ENCODE results near the gene SLC25A53. TPM values are rescaled to one million over a fixed set of nuclear protein-coding genes. Genes with fewer than 3 reads are reported as not detected.
"Not testable (repeated sequence)": the region's sequence is repeated elsewhere in the genome, so short reads cannot be mapped to it uniquely, and the experiment has no call there.

SLC25A53 gene
- total RNA-seq, 3 donors from 2014 or later, result 16.4 to 21.1 (median 17.6) TPM

- no peaks in the 10 kb centered on the region for H3K9me3 ChIP-seq
- TF ChIP-seq CTCF (IDR thresholded peaks at IDR 0.05), result no peak
- TF ChIP-seq POLR2AphosphoS5 (IDR thresholded peaks at IDR 0.05), result no peak
- no peak for TF ChIP-seq POLR2A (IDR thresholded peaks at IDR 0.05)
- intact Hi-C loops (cut with DNase I; ENCODE audit: low total_unique reads), result no loop called here
- no peak overlapping the region for H3K4me3 ChIP-seq
- no peaks in the 10 kb centered on the region for H3K36me3 ChIP-seq
- no peak overlapping the region for H3K27ac ChIP-seq
- peaks cover 0 to 33% of the 10 kb centered on the region in 2 donors for H3K27me3 ChIP-seq
- H3K4me1 ChIP-seq, result no peaks in the 10 kb centered on the region
- no peak for DNase-seq (ENCODE audit: low spot score in 2 of 2)
Observed at GRCh38 chrX:104117759-104118158, 39.0 kb downstream of the SLC25A53 start.

- H3K36me3 ChIP-seq, result no peaks in the 10 kb centered on the region
- DNase-seq (ENCODE audit: low spot score in 2 of 2), result peak; percentile 18 to 55
- no peak overlapping the region for H3K27ac ChIP-seq
- no peaks in the 10 kb centered on the region for H3K9me3 ChIP-seq
- H3K4me1 ChIP-seq, result no peaks in the 10 kb centered on the region
- intact Hi-C loops (cut with DNase I; ENCODE audit: low total_unique reads), result no loop called here
- peak overlapping the region; percentile 49 to 64 (median 56) for H3K4me3 ChIP-seq
- TF ChIP-seq POLR2AphosphoS5 (IDR thresholded peaks at IDR 0.05), result no peak
- peak in 2 of 3 donors; percentile 25 to 27 for TF ChIP-seq CTCF (IDR thresholded peaks at IDR 0.05)
- no peak for TF ChIP-seq POLR2A (IDR thresholded peaks at IDR 0.05)
- peaks cover 0 to 70% of the 10 kb centered on the region in 2 donors for H3K27me3 ChIP-seq
Observed at GRCh38 chrX:104113222-104113965, 43.4 kb downstream of the SLC25A53 start.

- peak in 1 of 2 donors; percentile 18 for DNase-seq (ENCODE audit: low spot score in 2 of 2)
- H3K27me3 ChIP-seq, result peaks cover 0 to 71% of the 10 kb centered on the region in 2 donors
- intact Hi-C loops (cut with DNase I; ENCODE audit: low total_unique reads), result no loop called here
Observed at GRCh38 chrX:104112326-104112951, 44.4 kb downstream of the SLC25A53 start, which contains the start of gene ZCCHC18. Gene ZCCHC18 (plus strand): TSS chrX:104112523. CDS start chrX:104114112, 1,589 bp downstream.

GRCh38 chrX:104110491-104111240 is 46.1 kb downstream of the SLC25A53 start:
- H3K4me3 ChIP-seq; H3K9me3 ChIP-seq; intact Hi-C loops (cut with DNase I; ENCODE audit: low total_unique reads); H3K27ac ChIP-seq; DNase-seq (ENCODE audit: low spot score in 2 of 2); H3K4me1 ChIP-seq; H3K36me3 ChIP-seq: not testable (repeated sequence)
- H3K27me3 ChIP-seq, result peaks cover 0 to 70% of the 10 kb centered on the region in 2 donors

More at GRCh38 chrX:104112326-104112951, 44.4 kb downstream of the SLC25A53 start, which contains the start of gene ZCCHC18:
- H3K4me3 ChIP-seq, result peak within 1 kb of the TSS; percentile 49 to 64 (median 56)
- H3K4me1 ChIP-seq, result no peaks in the 10 kb centered on the region
- no peaks in the 10 kb centered on the region for H3K9me3 ChIP-seq
- peak within 1 kb of the TSS; percentile 36 to 42 for H3K27ac ChIP-seq
- H3K36me3 ChIP-seq, result no peaks in the 10 kb centered on the region
- TF ChIP-seq POLR2AphosphoS5 (IDR thresholded peaks at IDR 0.05), result no peak
- TF ChIP-seq POLR2A (IDR thresholded peaks at IDR 0.05), result no peak
- TF ChIP-seq CTCF (IDR thresholded peaks at IDR 0.05), result no peak

- Histone ChIP-seq H3K9me3 (no peaks in the 10 kb centered on the region), H3K4me3 (no peak overlapping the region), H3K27me3 (peaks cover 0 to 66% of the 10 kb centered on the region in 2 donors), H3K27ac (no peak overlapping the region), H3K4me1 (no peaks in the 10 kb centered on the region), H3K36me3 (no peaks in the 10 kb centered on the region)
- DNase-seq (ENCODE audit: low spot score in 2 of 2), result no peak
- TF ChIP-seq POLR2A (IDR thresholded peaks at IDR 0.05), result no peak
- intact Hi-C loops (cut with DNase I; ENCODE audit: low total_unique reads), result no loop called here
Observed at GRCh38 chrX:104108955-104109354, 47.9 kb downstream of the SLC25A53 start.

Measured in breast epithelium (tissue), 4 donors.